Liver (tissue), 3 donors: ENCODE measurements around the gene ECHS1.

Experiments
- CTCF ChIP-seq: fragments of 150-350 bp; IDR thresholded peaks from 2 replicates; pipeline ENCODE4 v1.5.1; 2017; ENCODE audit warnings: improper control_type of control experiment, low read depth, low read length; ENCODE audit not compliant: missing input control
- FOXA1 ChIP-seq: IDR thresholded peaks from 2 replicates; pipeline ENCODE4 v1.6.1; 2016; ENCODE audit warnings: antibody characterized with exemption
- GABPA ChIP-seq, 2 donors: IDR thresholded peaks in 1 of 2; conservative IDR thresholded peaks in 1 of 2; 2 replicates each; pipeline ENCODE4 v1.6.1; 2016; ENCODE audit warnings: antibody characterized with exemption in 2 of 2, mild to moderate bottlenecking in 1 of 2, moderate library complexity in 1 of 2
- TAF1 ChIP-seq: conservative IDR thresholded peaks from 2 replicates; pipeline ENCODE4 v1.6.1; 2016; ENCODE audit warnings: antibody characterized with exemption, mild to moderate bottlenecking
- donor health status: healthy.
- donor health status: healthy.

- TF ChIP-seq FOXA1 = no peak
- no peak for TF ChIP-seq CTCF
- no peak for TF ChIP-seq GABPA (IDR thresholded peaks at IDR 0.05 in 1 of 2, conservative IDR thresholded peaks at IDR 0.05 in 1 of 2)
- TF ChIP-seq TAF1 = no peak
Observed at GRCh38 chr10:133335246-133336117, 37.7 kb downstream of the ECHS1 start.
